H1 (cell line): ENCODE measurements around the gene SLC8B1.

Source experiments
- POLR2A ChIP-seq, 2 experiments: IDR thresholded peaks; 1 replicate in 1 of 2; 2 replicates in 1 of 2; pipeline ENCODE4 v1.6.1; 2011; ENCODE audit warnings: low read depth in 2 of 2, low read length in 2 of 2, mild to moderate bottlenecking in 2 of 2; ENCODE audit errors: control extremely low read depth in 1 of 2
- RAD21 ChIP-seq, 2 experiments: IDR thresholded peaks in 1 of 2; conservative IDR thresholded peaks in 1 of 2; 2 replicates each; pipeline ENCODE4 v1.6.1; 2011; ENCODE audit warnings: low read depth in 2 of 2, low read length in 2 of 2, improper control_type of control experiment in 1 of 2, inconsistent platforms in 1 of 2, mild to moderate bottlenecking in 1 of 2, moderate library complexity in 1 of 2
- TF ChIP-seq, protein P1 (sequence below), 3 experiments: IDR thresholded peaks; 1 replicate in 2 of 3; 2 replicates in 1 of 3; pipeline versions ENCODE4 v1.5.1 to v1.6.1; 2011; ENCODE audit warnings: low read length in 3 of 3, mild to moderate bottlenecking in 3 of 3, inconsistent platforms in 2 of 3, low read depth in 1 of 3, moderate library complexity in 1 of 3; ENCODE audit not compliant: insufficient read depth in 1 of 3; ENCODE audit errors: control extremely low read depth in 1 of 3

DNA sequence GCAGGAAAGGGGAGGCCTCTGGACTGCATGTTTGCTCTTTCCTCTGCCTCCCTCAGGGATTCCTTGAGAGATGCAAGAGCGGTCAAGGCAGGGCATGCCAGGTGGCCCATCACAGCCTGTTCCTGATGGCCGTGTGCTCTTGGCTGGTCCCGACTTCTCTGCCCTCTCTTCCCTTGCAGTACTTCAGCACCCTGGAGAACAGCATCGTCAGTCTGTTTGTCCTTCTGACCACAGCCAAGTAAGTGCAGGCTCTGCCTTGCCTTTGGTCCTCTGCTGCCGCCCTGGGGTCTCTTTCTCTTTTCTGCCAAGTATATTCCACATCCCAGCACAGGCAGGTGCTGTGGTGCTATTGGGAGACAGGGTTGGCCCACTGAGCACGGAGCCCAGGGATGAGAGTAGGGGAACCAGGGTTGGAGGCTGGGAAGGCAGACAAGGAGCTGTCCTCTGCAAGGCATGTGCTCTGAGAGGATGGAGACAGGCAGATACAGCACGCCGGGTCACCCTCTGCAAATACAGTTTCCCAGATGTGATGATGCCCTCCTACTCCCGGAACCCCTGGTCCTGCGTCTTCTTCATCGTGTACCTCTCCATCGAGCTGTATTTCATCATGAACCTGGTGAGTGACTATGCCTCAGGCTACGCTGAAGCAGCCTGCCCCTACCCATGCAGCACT, 61.7 kb downstream of the SLC8B1 start:
- TF ChIP-seq, protein P1, sequence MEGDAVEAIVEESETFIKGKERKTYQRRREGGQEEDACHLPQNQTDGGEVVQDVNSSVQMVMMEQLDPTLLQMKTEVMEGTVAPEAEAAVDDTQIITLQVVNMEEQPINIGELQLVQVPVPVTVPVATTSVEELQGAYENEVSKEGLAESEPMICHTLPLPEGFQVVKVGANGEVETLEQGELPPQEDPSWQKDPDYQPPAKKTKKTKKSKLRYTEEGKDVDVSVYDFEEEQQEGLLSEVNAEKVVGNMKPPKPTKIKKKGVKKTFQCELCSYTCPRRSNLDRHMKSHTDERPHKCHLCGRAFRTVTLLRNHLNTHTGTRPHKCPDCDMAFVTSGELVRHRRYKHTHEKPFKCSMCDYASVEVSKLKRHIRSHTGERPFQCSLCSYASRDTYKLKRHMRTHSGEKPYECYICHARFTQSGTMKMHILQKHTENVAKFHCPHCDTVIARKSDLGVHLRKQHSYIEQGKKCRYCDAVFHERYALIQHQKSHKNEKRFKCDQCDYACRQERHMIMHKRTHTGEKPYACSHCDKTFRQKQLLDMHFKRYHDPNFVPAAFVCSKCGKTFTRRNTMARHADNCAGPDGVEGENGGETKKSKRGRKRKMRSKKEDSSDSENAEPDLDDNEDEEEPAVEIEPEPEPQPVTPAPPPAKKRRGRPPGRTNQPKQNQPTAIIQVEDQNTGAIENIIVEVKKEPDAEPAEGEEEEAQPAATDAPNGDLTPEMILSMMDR (IDR thresholded peaks at IDR 0.05; ENCODE audit: control extremely low read depth in 1 of 3, insufficient read depth in 1 of 3, low read depth in 1 of 3, low read length in 3 of 3), result peak in 2 of 3 experiments; percentile 20; a peak in 1 of 4 replicates
- no peak for TF ChIP-seq POLR2A (IDR thresholded peaks at IDR 0.05; ENCODE audit: control extremely low read depth in 1 of 2, low read depth in 2 of 2, low read length in 2 of 2)
- TF ChIP-seq RAD21 (IDR thresholded peaks at IDR 0.05 in 1 of 2, conservative IDR thresholded peaks at IDR 0.05 in 1 of 2; ENCODE audit: low read depth in 2 of 2, low read length in 2 of 2), result peak; percentile 17 to 44; a peak in 3 of 4 replicates
